Loucy (cell line): ENCODE measurements around the gene ABCE1.

ENCODE experiments used
- CTCF ChIP-seq: fragments of 200-600 bp; sonication (generic); conservative IDR thresholded peaks from 2 replicates; pipeline ENCODE4 v1.5.1; 2014; ENCODE audit warnings: mild to moderate bottlenecking, antibody characterized with exemption, low read length
- EZH2phosphoT487 ChIP-seq: fragments of 200-600 bp; IDR thresholded peaks from 2 replicates; pipeline ENCODE4 v1.6.1; 2018; ENCODE audit warnings: antibody characterized with exemption, mild to moderate bottlenecking, moderate library complexity, borderline replicate concordance

DNA sequence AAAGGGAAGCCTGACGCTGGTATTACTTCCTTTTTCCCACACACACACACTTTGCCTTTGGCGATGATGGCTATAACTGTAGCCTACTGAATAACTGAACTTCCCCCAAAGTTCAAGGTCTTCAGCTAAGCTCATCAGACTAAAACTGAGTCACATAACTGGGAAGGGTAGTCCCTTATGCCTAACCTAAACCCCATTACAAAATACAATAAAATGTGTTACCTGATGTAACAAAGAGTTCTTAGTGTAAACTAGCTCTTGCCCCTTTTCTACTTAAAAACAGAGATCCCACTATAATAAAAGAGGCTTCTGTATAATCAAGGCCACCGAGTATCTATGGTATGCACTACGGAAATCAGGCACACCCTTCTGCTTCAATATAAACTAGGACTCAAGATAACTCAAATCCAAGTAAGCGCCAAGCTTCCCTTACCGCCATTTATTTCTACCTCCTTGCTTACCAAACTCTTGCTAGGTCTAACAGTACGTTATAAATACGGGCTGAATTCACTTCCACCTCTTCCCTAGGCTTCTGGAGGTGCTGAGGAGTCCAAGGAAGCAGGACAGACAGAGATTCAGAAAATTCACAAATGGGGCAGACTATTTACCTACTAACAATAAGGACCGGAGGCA lies 79.9 kb downstream of the ABCE1 start:
- TF ChIP-seq CTCF: no peak
- no peak for TF ChIP-seq EZH2phosphoT487
